ENCODE results near the gene ARL16.

The ARL16 gene

GRCh38 chr17:81707725-81708646 is 24.4 kb upstream of the ARL16 start:
- Histone ChIP-seq H3K4me3 (no peak overlapping the region), H3K36me3 (ENCODE audit: insufficient read depth, low read length) (peaks cover 39% of the 10 kb centered on the region), H3K9ac (ENCODE audit: insufficient read length) (no peak overlapping the region), H3K9me3 (ENCODE audit: low read depth, low read length) (no peaks in the 10 kb centered on the region), H3K27ac (0 out of 2 replicates have a peak overlapping the region, but pooled peaks have one; percentile 31)
- no peak for DNase-seq (ENCODE audit: low read depth, low spot score)
- TF ChIP-seq EZH2 (IDR thresholded peaks at IDR 0.05) (no peak), POLR2AphosphoS5 (IDR thresholded peaks at IDR 0.05; ENCODE audit: borderline replicate concordance, low read depth, low read length) (no peak)

DNA sequence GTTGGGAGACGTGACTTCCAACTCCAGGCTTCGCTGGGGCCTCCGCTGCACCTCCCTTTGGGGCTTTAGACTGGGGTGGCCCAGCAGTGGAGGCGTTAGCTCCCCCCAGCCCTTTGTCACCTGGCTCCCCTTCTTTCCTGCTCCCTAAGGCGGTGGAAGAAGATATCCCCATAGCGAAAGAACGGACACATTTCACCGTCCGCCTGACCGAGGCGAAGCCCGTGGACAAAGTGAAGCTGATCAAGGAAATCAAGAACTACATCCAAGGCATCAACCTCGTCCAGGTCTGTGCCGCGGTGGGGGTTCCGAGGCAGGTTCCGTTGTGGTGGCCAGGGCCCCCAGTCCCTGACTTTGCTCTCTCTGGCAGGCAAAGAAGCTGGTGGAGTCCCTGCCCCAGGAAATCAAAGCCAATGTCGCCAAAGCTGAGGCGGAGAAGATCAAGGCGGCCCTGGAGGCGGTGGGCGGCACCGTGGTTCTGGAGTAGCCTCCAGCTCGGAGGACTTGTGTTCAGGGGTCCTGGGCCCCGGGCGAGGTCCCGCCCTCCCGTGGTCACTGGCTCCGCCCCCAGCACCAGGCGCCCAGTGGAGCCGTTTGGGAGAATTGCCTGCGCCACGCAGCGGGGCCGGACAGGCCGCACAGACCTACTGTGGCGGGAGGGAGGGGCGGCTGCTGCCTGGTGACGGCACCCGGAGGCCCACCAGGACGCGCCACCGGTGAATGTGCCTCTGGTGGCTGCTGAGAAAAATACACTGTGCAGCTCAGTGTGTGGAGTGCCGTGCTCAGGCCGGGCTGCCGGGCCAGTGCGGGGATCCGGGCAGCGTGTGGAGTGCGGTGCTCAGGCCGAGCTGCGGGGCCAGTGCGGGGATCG is 23.4 kb upstream of the ARL16 start:
- Histone ChIP-seq H3K36me3 (ENCODE audit: insufficient read depth, low read length) (peaks cover 39% of the 10 kb centered on the region), H3K27ac (0 out of 2 replicates have a peak overlapping the region, but pooled peaks have one; percentile 9), H3K4me3 (no peak overlapping the region), H3K9me3 (ENCODE audit: low read depth, low read length) (no peaks in the 10 kb centered on the region), H3K9ac (ENCODE audit: insufficient read length) (no peak overlapping the region)
- no peak for TF ChIP-seq POLR2AphosphoS5 (IDR thresholded peaks at IDR 0.05; ENCODE audit: borderline replicate concordance, low read depth, low read length)
- TF ChIP-seq FOXP2 (optimal IDR thresholded peaks at IDR 0.05; ENCODE audit: control extremely low read depth, extremely low read length, insufficient read depth): no peak
- TF ChIP-seq EZH2 (IDR thresholded peaks at IDR 0.05): no peak
- DNase-seq (ENCODE audit: low read depth, low spot score): no peak

- H3K9me3 ChIP-seq (ENCODE audit: low read depth, low read length): no peaks in the 10 kb centered on the region
- no peak overlapping the region for H3K27ac ChIP-seq
- TF ChIP-seq EZH2 (IDR thresholded peaks at IDR 0.05): no peak
- no peak for TF ChIP-seq POLR2AphosphoS5 (IDR thresholded peaks at IDR 0.05; ENCODE audit: borderline replicate concordance, low read depth, low read length)
- no peak for TF ChIP-seq FOXP2 (optimal IDR thresholded peaks at IDR 0.05; ENCODE audit: control extremely low read depth, extremely low read length, insufficient read depth)
- H3K4me3 ChIP-seq: no peak overlapping the region
- peaks cover 45% of the 10 kb centered on the region for H3K36me3 ChIP-seq (ENCODE audit: insufficient read depth, low read length)
- DNase-seq (ENCODE audit: low read depth, low spot score): no peak
- H3K9ac ChIP-seq (ENCODE audit: insufficient read length): no peak overlapping the region
These were observed 22.6 kb upstream of the ARL16 start for GRCh38 chr17:81706232-81706611.

DNA sequence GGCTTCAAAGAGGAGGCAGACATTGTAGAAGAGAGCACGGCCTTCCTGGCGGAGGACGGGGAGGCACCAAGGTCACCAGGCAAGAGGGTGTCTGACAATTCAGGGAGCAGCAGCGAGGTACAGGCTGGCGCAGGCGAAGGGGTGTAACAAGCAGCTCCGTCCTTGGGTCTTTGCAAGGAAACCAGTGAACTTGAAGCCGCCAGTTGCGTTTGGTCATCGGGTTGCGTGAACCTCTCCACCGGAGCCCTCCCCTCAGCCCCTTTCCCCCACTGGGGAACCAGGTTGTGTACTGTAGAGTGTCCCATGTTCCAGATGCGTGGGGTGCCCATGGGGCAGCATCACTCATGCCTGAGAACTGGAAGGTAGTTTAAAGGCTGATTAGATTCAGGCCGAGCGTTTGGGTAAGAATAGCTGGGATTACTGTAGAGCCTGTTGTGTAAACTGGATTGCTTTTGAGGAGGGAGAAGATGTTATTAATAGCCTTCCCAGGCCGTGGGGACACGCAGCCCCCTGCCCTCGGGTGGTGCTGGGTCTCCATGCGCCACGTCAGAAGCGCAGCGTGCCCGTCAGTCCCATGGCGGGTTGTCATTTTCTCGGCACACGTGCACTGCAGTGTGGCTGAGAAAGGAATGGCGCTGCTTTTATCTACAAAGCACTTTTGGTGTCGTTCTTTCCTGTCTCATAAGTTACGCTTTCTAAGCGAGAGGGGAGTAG is 22.1 kb upstream of the ARL16 start:
- peak overlapping the region; percentile 31; the same call in 1 of the 2 replicates for H3K27ac ChIP-seq
- peaks cover 50% of the 10 kb centered on the region for H3K36me3 ChIP-seq (ENCODE audit: insufficient read depth, low read length)
- TF ChIP-seq POLR2AphosphoS5 (IDR thresholded peaks at IDR 0.05; ENCODE audit: borderline replicate concordance, low read depth, low read length): no peak
- TF ChIP-seq EZH2 (IDR thresholded peaks at IDR 0.05): no peak
- TF ChIP-seq FOXP2 (optimal IDR thresholded peaks at IDR 0.05; ENCODE audit: control extremely low read depth, extremely low read length, insufficient read depth): no peak
- no peak overlapping the region for H3K9ac ChIP-seq (ENCODE audit: insufficient read length)
- no peak overlapping the region for H3K4me3 ChIP-seq
- DNase-seq (ENCODE audit: low read depth, low spot score): no peak
- no peaks in the 10 kb centered on the region for H3K9me3 ChIP-seq (ENCODE audit: low read depth, low read length)

GRCh38 chr17:81703747-81704654 is 20.4 kb upstream of the ARL16 start:
- no peak for DNase-seq (ENCODE audit: low read depth, low spot score)
- H3K36me3 ChIP-seq (ENCODE audit: insufficient read depth, low read length): peaks cover 60% of the 10 kb centered on the region

GRCh38 chr17:81702934-81703746 is 19.5 kb upstream of the ARL16 start, which contains the start of gene MRPL12:
Gene MRPL12 (plus strand): TSS chr17:81703367. CDS start chr17:81703502, 135 bp downstream.
- Histone ChIP-seq H3K36me3 (ENCODE audit: insufficient read depth, low read length) (peaks cover 65% of the 10 kb centered on the region), H3K9me3 (ENCODE audit: low read depth, low read length) (no peaks in the 10 kb centered on the region), H3K9ac (ENCODE audit: insufficient read length) (peak within 1 kb of the TSS; percentile 99), H3K4me3 (peak within 1 kb of the TSS; percentile 95), H3K27ac (peak within 1 kb of the TSS; percentile 94)
- peak; percentile 96 for TF ChIP-seq POLR2AphosphoS5 (IDR thresholded peaks at IDR 0.05; ENCODE audit: borderline replicate concordance, low read depth, low read length)
- TF ChIP-seq EZH2 (IDR thresholded peaks at IDR 0.05): no peak
- DNase-seq (ENCODE audit: low read depth, low spot score): peak; percentile 39

More at GRCh38 chr17:81703747-81704654, 20.4 kb upstream of the ARL16 start:
- Histone ChIP-seq H3K9ac (ENCODE audit: insufficient read length) (peak overlapping the region; percentile 99), H3K27ac (peak overlapping the region; percentile 81), H3K9me3 (ENCODE audit: low read depth, low read length) (no peaks in the 10 kb centered on the region), H3K4me3 (peak overlapping the region; percentile 95)
- no peak for TF ChIP-seq POLR2AphosphoS5 (IDR thresholded peaks at IDR 0.05; ENCODE audit: borderline replicate concordance, low read depth, low read length)
- no peak for TF ChIP-seq EZH2 (IDR thresholded peaks at IDR 0.05)
- no peak for TF ChIP-seq FOXP2 (optimal IDR thresholded peaks at IDR 0.05; ENCODE audit: control extremely low read depth, extremely low read length, insufficient read depth)
